Measurements from ENCODE around the gene TTC13. TPM values are rescaled to one million over a fixed set of nuclear protein-coding genes. Genes with fewer than 3 reads are reported as not detected.
"Not testable (repeated sequence)": the region's sequence is repeated elsewhere in the genome, so short reads cannot be mapped to it uniquely, and the experiment has no call there.

TTC13 gene
- polyA plus RNA-seq, 1 of the 3 experiments (the other 2 are of a cell fraction) = 5.5 TPM

- Histone ChIP-seq H3K9me2 (no peaks in the 10 kb centered on the region), H3K27me3 (ENCODE audit: insufficient read depth) (no peaks in the 10 kb centered on the region), H3K9me3 (no peaks in the 10 kb centered on the region), H3K36me3 (replicated peaks in 1 of 2; ENCODE audit: control insufficient read depth in 1 of 2, insufficient read depth in 2 of 2, low read length in 1 of 2) (peaks cover 17 to 41% of the 10 kb centered on the region in 2 experiments), H3K4me1 (ENCODE audit: control insufficient read depth in 1 of 2, insufficient read depth in 2 of 2, low read depth in 1 of 2, low read length in 1 of 2) (peaks cover 0 to 4% of the 10 kb centered on the region in 2 experiments; a peak in 1 of 4 replicates), H3F3A (replicated peaks; ENCODE audit: insufficient read depth) (peaks cover 5% of the 10 kb centered on the region), H3K9ac (no peak overlapping the region), H3K79me2 (ENCODE audit: insufficient read depth) (peaks cover 34% of the 10 kb centered on the region), H3K4me3 (ENCODE audit: low read depth in 2 of 2, low read length in 1 of 2) (no peak overlapping the region), H4K20me1 (ENCODE audit: insufficient read depth) (0 out of 2 replicates have a peak, but pooled peaks cover 3% of the 10 kb centered on the region), H3K27ac (ENCODE audit: low read depth in 2 of 2, low read length in 1 of 2) (no peak overlapping the region), H3K4me2 (no peak overlapping the region), H2AFZ (ENCODE audit: low read depth) (no peak overlapping the region)
- ChIA-PET POLR2A (no interaction called here), CTCF (no interaction called here)
- no peak for DNase-seq
- TF ChIP-seq ELF1 (IDR thresholded peaks at IDR 0.05) = no peak
- TF ChIP-seq NRF1 (IDR thresholded peaks at IDR 0.05; ENCODE audit: low read depth, low read length) = no peak
- no peak for TF ChIP-seq RXRA (IDR thresholded peaks at IDR 0.05; ENCODE audit: borderline replicate concordance, low read depth)
- TF ChIP-seq GABPA (IDR thresholded peaks at IDR 0.05; ENCODE audit: low read depth) = no peak
- no peak for TF ChIP-seq PBX3 (IDR thresholded peaks at IDR 0.05)
- no peak for TF ChIP-seq IRF3 (IDR thresholded peaks at IDR 0.05; ENCODE audit: low read depth, low read length)
- TF ChIP-seq RAD21 (IDR thresholded peaks at IDR 0.05; ENCODE audit: low read length) = no peak
- TF ChIP-seq EP300 (IDR thresholded peaks at IDR 0.05; ENCODE audit: borderline replicate concordance in 1 of 2, low read depth in 1 of 2, low read length in 1 of 2) = no peak
- TF ChIP-seq NFIC (IDR thresholded peaks at IDR 0.05; ENCODE audit: borderline replicate concordance) = no peak
- no peak for TF ChIP-seq POLR2AphosphoS5 (IDR thresholded peaks at IDR 0.05; ENCODE audit: low read depth, low read length)
- TF ChIP-seq USF2 (IDR thresholded peaks at IDR 0.05; ENCODE audit: borderline replicate concordance, low read depth, low read length) = no peak
- no peak for TF ChIP-seq EZH2phosphoT487 (IDR thresholded peaks at IDR 0.05; ENCODE audit: borderline replicate concordance, low read depth)
- 96% methylated on average over 6 of the region's 6 CpGs for WGBS (ENCODE audit: low lambda C conversion rate)
These were observed 7.0 kb upstream of the TTC13 start for GRCh38 chr1:230985711-230986110.

GRCh38 chr1:230984622-230985515 lies 6.2 kb upstream of the TTC13 start:
- H3K4me2 ChIP-seq; CTCF ChIA-PET; H3K9me2 ChIP-seq; H3F3A ChIP-seq (replicated peaks; ENCODE audit: insufficient read depth); DNase-seq; H3K27me3 ChIP-seq (ENCODE audit: insufficient read depth); H3K9ac ChIP-seq; H3K27ac ChIP-seq (ENCODE audit: low read depth in 2 of 2, low read length in 1 of 2); H3K9me3 ChIP-seq; H3K4me3 ChIP-seq (ENCODE audit: low read depth in 2 of 2, low read length in 1 of 2); H3K4me1 ChIP-seq (ENCODE audit: control insufficient read depth in 1 of 2, insufficient read depth in 2 of 2, low read depth in 1 of 2, low read length in 1 of 2); H2AFZ ChIP-seq (ENCODE audit: low read depth); H4K20me1 ChIP-seq (ENCODE audit: insufficient read depth); POLR2A ChIA-PET: not testable (repeated sequence)
- H3K36me3 ChIP-seq (replicated peaks in 1 of 2; ENCODE audit: control insufficient read depth in 1 of 2, insufficient read depth in 2 of 2, low read length in 1 of 2) = peaks cover 13 to 36% of the 10 kb centered on the region in 2 experiments
- H3K79me2 ChIP-seq (ENCODE audit: insufficient read depth) = peaks cover 39% of the 10 kb centered on the region
- WGBS (ENCODE audit: low lambda C conversion rate) = 88% methylated on average over 10 of the region's 10 CpGs

Data from SK-N-SH (cell line).